Stimulated activated CD8-positive, alpha-beta memory T cell treated with anti-CD3 and anti-CD28 coated beads, Interleukin-4, amount 100 ng/mL, for 48 hours (primary cell): Measurements from ENCODE around the gene INSL3.
"Not testable (repeated sequence)": the region's sequence is repeated elsewhere in the genome, so short reads cannot be mapped to it uniquely, and the experiment has no call there.

Experiments
- DNase-seq: peaks from one replicate; pipeline ENCODE4 v3.0.0-alpha.2; 2020

INSL3 gene

GRCh38 chr19:17778968-17779929 lies 42.1 kb downstream of the INSL3 start:
- no peak for DNase-seq

- DNase-seq = peak; percentile 81
Measured at GRCh38 chr19:17778251-17778967, 42.9 kb downstream of the INSL3 start.

DNA sequence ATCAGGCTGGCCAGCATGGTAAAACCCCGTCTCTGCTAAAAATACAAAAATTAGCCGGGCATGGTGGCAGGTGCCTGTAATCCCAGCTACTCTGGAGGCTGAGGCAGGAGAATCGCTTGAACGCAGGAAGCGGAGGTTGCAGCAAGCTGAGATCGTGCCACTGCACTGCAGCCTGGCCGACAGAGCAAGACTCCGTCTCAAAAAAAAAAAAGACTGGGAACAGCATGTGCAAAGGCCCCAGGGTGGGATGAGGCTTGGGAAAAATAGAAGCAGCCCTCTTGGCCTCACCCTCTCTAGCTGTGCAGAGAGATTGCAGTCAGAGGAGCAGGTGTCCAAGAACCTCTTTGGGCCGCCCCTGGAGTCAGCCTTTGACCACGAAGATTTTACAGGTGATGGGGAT lies 43.5 kb downstream of the INSL3 start:
- DNase-seq = not testable (repeated sequence)

- DNase-seq = no peak
Measured at GRCh38 chr19:17775991-17776803, 45.1 kb downstream of the INSL3 start.

GRCh38 chr19:17775245-17775927 lies 45.9 kb downstream of the INSL3 start:
- DNase-seq = peak; percentile 75

- no peak for DNase-seq
Measured at GRCh38 chr19:17772172-17772571, 49.1 kb downstream of the INSL3 start.

DNA sequence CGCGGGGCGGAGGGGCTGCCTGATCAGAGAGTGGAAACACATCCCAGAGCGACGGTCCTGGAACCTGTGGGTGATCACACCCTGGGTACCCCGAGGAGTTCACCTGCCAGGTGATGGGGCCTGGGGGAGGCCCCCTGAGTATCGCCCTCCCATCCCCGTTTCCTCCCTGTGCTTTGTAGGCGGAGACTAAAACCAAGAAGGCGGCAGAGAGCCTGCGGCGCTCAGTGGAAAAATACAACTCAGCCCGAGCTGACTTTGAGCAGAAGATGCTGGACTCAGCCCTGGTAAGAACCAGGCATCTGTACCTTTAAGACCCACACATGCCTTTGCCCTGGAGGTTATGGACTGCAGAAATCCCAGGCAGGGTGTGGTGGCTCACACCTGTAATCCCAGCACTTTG lies 50.7 kb downstream of the INSL3 start:
- DNase-seq = no peak

DNA sequence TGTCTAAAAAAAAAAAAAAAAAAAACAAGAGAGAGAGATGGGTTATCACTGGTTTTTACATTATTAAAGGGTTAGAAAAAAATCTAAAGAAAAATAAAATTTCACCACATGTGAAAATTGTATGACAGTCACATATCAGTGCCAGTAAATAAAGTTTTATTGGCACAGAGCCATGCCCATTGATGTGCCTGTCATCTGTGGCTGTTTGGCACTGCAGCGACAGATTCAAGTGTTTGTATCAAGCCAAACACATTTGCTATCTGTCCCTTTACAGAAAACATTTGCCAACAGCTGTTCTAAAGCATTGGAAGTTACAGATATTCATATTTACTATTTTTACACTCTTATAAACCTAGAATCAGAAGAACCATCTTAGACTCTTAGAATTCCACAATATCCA lies 53.8 kb downstream of the INSL3 start:
- no peak for DNase-seq

DNA sequence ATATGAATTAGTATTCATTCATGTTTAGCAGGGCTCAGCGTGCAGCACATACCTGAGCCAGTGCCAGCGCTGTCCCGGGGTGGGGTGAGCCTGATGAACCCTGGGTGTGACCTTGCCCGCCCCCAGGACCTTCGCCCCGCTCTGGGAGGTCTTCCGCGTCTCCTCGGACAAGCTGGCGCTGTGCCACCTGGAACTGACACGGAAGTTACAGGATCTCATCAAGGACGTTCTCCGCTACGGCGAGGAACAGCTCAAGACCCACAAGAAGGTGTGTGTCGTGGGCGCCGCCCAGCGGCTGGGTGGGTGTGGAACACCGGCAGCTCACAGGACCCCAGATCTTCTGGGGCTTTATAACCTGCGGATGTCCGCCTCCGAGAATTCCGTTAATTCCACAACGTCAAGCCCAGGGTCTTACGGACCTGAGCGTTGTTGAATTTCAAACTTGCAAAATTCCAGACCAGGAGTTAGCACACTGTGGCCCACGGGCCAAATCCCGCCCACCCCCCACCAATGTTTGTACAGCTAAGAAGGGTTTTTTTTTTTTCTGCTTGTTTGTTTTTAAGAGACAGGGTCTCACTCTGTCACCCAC lies 54.7 kb downstream of the INSL3 start:
- no peak for DNase-seq
